Activated CD4-positive, alpha-beta T cell treated with anti-CD3 and anti-CD28 coated beads, Interleukin-2, amount 10 ng/mL, durations not matched to agents 24 days and 14 days (primary cell): ENCODE measurements around the gene REC114. TPM values are rescaled to one million over a fixed set of nuclear protein-coding genes. Genes with fewer than 3 reads are reported as not detected.

Experiments used
- DNase-seq: peaks from one replicate; pipeline ENCODE4 v3.0.0; 2022
- H3K27ac Mint-ChIP-seq: one replicate; pipeline ENCODE4 v1.8.0; 2022; ENCODE audit warnings: mild to moderate bottlenecking, mixed read lengths
- H3K27me3 Mint-ChIP-seq: one replicate; pipeline ENCODE4 v1.8.0; 2022; ENCODE audit warnings: mixed read lengths
- H3K36me3 Mint-ChIP-seq: one replicate; pipeline ENCODE4 v1.8.0; 2022; ENCODE audit warnings: low read depth, mild to moderate bottlenecking, mixed read lengths
- H3K4me1 Mint-ChIP-seq: one replicate; pipeline ENCODE4 v1.8.0; 2021; ENCODE audit warnings: mixed read lengths
- H3K4me3 Mint-ChIP-seq: one replicate; pipeline ENCODE4 v1.8.0; 2022; ENCODE audit warnings: mild to moderate bottlenecking, moderate library complexity, mixed read lengths
- H3K9me3 Mint-ChIP-seq: one replicate; pipeline ENCODE4 v1.8.0; 2021; ENCODE audit warnings: mixed read lengths
- intact Hi-C: fragments of 100-400 bp; cut with micrococcal nuclease; formaldehyde crosslinking; loops from one replicate; pipeline ENCODE4 v1.15.1; 2023
- total RNA-seq: library from RNA; stranded (reverse); gene quantifications from 2 replicates; pipeline ENCODE4 v1.2.3, GENCODE V29; 2022

REC114 gene
- total RNA-seq, 1 donor from 2014 or later, result not detected

DNA sequence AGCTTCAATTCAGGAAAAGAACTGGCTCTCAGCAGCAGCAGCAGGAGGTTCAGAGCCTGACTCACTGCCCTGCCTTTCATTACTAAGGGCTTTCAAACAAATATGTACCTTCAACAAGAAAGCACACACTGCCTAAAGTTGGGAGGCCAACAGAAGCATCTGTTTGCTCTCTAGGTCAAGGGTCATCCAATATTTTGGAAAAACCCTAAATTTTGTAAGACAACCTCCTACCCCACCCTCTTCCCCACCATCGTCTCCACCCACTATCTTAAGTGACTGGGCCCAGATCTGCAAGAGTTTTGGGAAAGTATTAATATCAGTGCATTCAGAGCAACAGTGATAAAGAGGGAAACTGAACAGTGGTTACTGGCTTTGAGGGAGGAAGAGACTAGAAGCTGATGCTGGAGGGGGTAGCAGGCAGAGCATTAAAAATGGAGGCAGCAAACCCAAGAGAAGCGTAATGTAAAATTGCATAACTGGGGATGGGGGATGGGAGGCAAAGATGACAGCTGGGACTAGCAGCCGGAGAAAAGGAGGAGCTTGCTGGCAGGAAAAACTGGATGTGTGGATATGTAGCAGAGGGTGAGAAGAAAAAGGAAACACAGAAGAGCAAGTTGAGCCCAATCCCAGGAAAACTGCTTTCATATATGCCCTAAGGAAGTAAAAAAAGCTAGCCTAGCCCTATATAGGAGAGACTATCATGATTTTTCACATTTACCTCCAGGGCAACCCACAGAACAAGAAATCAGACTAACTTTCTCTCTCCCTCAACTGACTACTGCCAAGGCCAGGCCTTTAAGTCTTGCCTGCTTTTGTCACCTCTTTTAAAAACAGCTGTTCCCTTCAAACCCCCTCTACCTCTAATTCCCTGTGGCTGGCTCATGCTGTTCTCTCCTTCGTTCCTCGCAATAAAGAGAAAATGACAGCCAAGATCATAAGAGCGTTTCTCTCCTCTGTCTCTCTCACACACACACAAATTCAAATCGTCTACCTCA lies 158.8 kb downstream of the REC114 start:
- Mint-ChIP-seq H3K27me3 (no peaks in the 10 kb centered on the region), H3K9me3 (no peaks in the 10 kb centered on the region), H3K36me3 (peaks cover 12% of the 10 kb centered on the region), H3K4me1 (peaks cover 8% of the 10 kb centered on the region), H3K4me3 (no peak overlapping the region), H3K27ac (no peak overlapping the region)
- no peak for DNase-seq
- intact Hi-C loops, result no loop called here

DNA sequence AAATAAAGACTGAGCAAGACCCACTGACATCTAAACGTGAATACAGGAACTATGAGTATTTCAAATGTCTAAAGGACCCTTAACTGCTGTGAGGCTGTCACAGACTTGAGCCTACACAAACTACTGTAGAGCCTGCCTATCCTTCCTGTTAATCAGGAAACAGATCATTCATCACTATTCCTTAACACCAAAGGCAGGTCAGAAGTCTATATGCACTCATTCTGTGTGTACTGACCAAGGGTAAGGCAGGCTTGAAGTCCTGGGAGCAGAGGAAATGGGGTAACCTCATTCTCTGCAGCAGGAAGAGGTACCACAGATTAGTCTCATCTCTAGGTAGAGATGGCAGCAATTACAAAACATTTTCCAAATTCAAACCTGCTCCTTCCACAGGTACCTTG lies 159.5 kb downstream of the REC114 start:
- peaks cover 15% of the 10 kb centered on the region for H3K36me3 Mint-ChIP-seq
- H3K27ac Mint-ChIP-seq, result no peak overlapping the region
- no peaks in the 10 kb centered on the region for H3K27me3 Mint-ChIP-seq
- peaks cover 3% of the 10 kb centered on the region for H3K9me3 Mint-ChIP-seq
- peaks cover 15% of the 10 kb centered on the region for H3K4me1 Mint-ChIP-seq
- intact Hi-C loops, result no loop called here
- no peak for DNase-seq
- no peak overlapping the region for H3K4me3 Mint-ChIP-seq

DNA sequence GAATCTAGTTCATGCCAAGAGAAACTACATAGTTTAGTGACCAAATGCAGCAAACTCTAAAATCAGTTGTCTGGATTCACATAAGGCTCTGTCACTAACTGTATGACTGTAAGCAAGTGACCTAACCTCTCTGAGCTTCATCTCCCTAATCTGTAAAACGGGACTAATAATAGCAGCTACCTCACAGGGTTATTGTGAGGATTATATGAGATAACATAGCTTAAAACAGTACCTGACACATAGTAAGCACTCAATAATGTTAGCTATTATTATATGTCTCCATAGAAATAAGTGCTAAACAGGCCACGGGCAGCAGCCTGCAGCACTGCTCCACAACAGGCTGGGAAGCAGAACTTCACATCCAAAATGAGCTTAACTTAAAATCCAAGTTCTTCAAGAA lies 160.0 kb downstream of the REC114 start:
- H3K27ac Mint-ChIP-seq, result no peak overlapping the region
- intact Hi-C loops, result no loop called here
- H3K9me3 Mint-ChIP-seq, result peaks cover 3% of the 10 kb centered on the region
- no peak overlapping the region for H3K4me3 Mint-ChIP-seq
- peaks cover 20% of the 10 kb centered on the region for H3K4me1 Mint-ChIP-seq
- H3K36me3 Mint-ChIP-seq, result peaks cover 15% of the 10 kb centered on the region
- DNase-seq, result no peak
- H3K27me3 Mint-ChIP-seq, result no peaks in the 10 kb centered on the region

DNA sequence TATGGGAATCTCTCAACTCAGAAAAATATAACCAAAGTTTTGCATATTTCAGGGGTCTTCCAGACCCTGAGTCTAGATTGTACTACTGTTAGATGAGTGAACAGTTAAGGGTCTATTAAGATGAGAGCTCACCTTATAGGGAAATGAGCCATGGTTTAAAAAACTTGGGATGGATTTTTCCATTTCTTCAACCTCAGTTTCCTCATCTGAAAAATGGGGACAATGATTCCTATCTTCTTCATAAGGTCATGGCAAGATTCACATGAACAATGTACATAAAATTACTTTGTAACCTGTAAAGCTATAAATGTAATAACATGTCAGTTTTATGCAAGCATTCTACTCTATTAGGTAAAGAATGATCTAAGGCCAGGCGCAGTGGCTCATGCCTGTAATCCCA lies 161.5 kb downstream of the REC114 start:
- peaks cover 3% of the 10 kb centered on the region for H3K9me3 Mint-ChIP-seq
- peaks cover 15% of the 10 kb centered on the region for H3K36me3 Mint-ChIP-seq
- H3K27ac Mint-ChIP-seq, result no peak overlapping the region
- H3K27me3 Mint-ChIP-seq, result no peaks in the 10 kb centered on the region
- peaks cover 30% of the 10 kb centered on the region for H3K4me1 Mint-ChIP-seq
- no peak for DNase-seq
- intact Hi-C loops, result no loop called here
- no peak overlapping the region for H3K4me3 Mint-ChIP-seq

DNA sequence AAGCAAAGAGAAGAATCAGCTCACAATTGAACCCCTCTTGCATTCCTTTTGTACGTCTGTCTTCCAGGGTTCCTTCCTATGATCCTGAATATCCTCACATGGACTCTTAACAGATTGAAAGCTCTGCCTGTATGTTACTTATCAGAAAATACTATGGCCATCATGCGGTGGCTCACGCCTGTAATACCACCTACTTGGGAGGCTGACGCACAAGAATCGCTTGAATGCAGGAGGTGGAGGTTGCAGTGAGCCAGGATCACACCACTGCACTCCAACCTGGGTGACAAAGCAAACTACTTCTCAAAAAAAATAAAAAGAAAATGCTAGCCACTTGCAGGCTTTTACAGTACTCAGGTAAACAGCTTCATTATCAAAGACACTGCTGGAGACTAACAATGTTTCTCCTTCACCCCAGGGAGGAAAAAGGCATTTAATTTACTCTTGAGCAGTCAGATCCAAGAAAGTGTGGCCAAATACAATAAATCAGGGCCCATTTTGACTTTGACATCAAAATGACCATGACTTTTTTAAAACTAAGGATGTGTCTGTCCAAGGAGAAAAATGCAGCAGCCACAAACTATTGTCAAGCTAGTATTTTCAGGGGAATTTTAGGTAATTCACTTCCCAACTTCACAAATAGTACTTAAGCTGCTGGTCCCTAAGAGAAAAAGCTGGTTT lies 162.9 kb downstream of the REC114 start:
- Mint-ChIP-seq H3K9me3 (peaks cover 3% of the 10 kb centered on the region), H3K27me3 (no peaks in the 10 kb centered on the region), H3K36me3 (peaks cover 15% of the 10 kb centered on the region), H3K27ac (no peak overlapping the region), H3K4me1 (peaks cover 30% of the 10 kb centered on the region), H3K4me3 (no peak overlapping the region)
- intact Hi-C loops, result loop anchor here (5.0 kb wide), 1 partner anchor 34 kb away; no protein-coding TSS in a partner anchor
- DNase-seq, result no peak

DNA sequence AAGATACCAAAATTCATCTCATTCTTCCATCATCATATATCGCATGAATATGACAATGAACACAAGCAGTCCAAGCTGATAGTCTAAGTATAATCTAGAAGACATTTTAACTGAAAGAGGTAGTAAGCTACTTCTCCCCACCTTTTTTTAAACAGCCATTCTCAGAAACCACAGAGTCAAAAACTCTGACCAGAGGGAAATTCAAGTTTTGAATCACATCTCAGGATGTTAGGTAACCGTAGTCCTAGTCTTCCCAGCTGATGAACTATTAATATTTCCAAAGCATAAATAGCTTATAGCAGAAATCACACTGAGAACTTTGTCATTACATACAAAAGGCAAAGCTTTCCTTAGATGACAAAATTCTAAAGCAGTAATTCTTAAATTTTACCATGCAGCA lies 164.4 kb downstream of the REC114 start:
- Mint-ChIP-seq H3K36me3 (peaks cover 15% of the 10 kb centered on the region), H3K27ac (peak overlapping the region; percentile 39), H3K4me3 (no peak overlapping the region), H3K4me1 (peaks cover 30% of the 10 kb centered on the region), H3K27me3 (no peaks in the 10 kb centered on the region), H3K9me3 (peaks cover 3% of the 10 kb centered on the region)
- DNase-seq, result no peak
- intact Hi-C loops, result loop anchor here (5.0 kb wide), 1 partner anchor 35 kb away; no protein-coding TSS in a partner anchor

DNA sequence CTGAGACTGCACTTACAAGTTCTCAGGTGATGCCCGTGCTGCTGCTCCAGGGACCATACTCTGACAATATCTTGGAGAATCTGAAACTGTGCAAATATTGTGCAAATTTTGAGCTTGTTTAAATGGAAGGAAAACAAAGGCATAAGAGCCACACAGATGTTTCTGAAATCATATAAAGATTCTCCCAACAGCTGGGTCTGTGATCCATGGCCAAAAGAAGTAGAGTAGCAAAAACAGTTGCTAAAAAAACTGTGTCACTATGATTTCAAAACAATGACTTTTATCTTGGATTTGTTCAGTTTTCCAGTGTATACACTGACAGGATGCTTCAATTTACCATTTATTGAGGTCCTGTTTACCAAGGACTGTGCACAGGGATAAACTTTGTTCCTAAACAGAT lies 164.9 kb downstream of the REC114 start:
- Mint-ChIP-seq H3K9me3 (peaks cover 3% of the 10 kb centered on the region), H3K36me3 (peaks cover 15% of the 10 kb centered on the region), H3K27ac (no peak overlapping the region), H3K4me1 (peaks cover 32% of the 10 kb centered on the region), H3K27me3 (no peaks in the 10 kb centered on the region), H3K4me3 (no peak overlapping the region)
- no peak for DNase-seq
- intact Hi-C loops, result loop anchor here (5.0 kb wide), 1 partner anchor 36 kb away; no protein-coding TSS in a partner anchor

DNA sequence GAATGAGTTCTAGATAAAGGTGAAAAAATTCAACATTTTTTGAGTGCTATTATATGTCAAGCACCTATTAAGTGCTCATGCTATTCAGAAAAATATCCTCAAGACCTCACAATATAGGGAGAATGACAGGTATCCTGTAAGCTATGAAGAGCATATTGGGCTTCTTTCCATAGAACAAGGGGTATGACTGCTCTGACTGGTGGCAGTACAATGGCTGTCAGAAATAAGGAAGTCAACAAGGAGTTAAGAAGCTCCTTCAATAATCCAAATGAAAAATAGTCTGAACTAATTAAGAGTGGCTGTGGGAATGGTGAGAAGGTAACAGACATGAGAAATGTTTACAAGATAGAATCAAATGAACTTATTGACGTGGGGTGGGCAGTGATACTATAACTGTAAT lies 165.5 kb downstream of the REC114 start:
- DNase-seq, result no peak
- peaks cover 32% of the 10 kb centered on the region for H3K4me1 Mint-ChIP-seq
- intact Hi-C loops, result loop anchor here (5.0 kb wide), 1 partner anchor 36 kb away; no protein-coding TSS in a partner anchor
- no peak overlapping the region for H3K4me3 Mint-ChIP-seq
- H3K27me3 Mint-ChIP-seq, result no peaks in the 10 kb centered on the region
- peaks cover 14% of the 10 kb centered on the region for H3K36me3 Mint-ChIP-seq
- peaks cover 3% of the 10 kb centered on the region for H3K9me3 Mint-ChIP-seq
- no peak overlapping the region for H3K27ac Mint-ChIP-seq

DNA sequence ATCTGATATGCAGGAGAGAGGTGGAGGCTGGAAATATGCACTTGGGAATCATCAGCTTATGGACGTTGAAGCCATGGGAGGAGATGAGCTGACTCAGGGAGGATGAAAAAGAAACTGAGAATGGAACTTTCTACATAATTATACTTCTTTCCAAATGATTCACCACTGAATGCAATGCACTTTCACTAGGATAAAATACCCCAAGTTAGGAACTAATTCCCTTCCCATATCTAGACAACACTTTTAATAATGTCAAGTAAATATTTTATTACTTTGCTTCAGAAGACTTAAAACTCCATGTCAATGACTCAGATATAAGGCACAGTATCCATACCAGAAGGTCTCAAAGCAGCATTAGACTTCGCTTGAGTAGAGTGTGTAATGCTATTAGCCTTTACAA lies 166.0 kb downstream of the REC114 start:
- no peak for DNase-seq
- Mint-ChIP-seq H3K36me3 (peaks cover 13% of the 10 kb centered on the region), H3K9me3 (peaks cover 3% of the 10 kb centered on the region), H3K27ac (no peak overlapping the region), H3K4me3 (no peak overlapping the region), H3K4me1 (peaks cover 30% of the 10 kb centered on the region), H3K27me3 (no peaks in the 10 kb centered on the region)
- intact Hi-C loops, result loop anchor here (5.0 kb wide), 1 partner anchor 37 kb away; no protein-coding TSS in a partner anchor

Other genes with a start within 250 kb of the REC114 start
- not detected in 2 replicates for gene HCN4, start 74.2 kb upstream of the REC114 start, total RNA-seq
- 61.6 and 68.7 TPM in 2 replicates for gene NPTN, start 190.2 kb downstream of the REC114 start, total RNA-seq
- gene CD276, start 241.2 kb downstream of the REC114 start, total RNA-seq, result 20.1 and 20.3 TPM in 2 replicates